Stomach (tissue), 4 donors: ENCODE data around the gene GNS.

Experiments
- CTCF ChIP-seq, 7 experiments: fragments of 450-650 bp in 4 of 7; fragments of 200-600 bp in 3 of 7; sonication (generic) in 3 of 7; IDR thresholded peaks; one replicate each; pipeline ENCODE4 v1.5.1; 2016 to 2019; ENCODE audit warnings: antibody characterized with exemption in 7 of 7, control low read depth in 2 of 7, mild to moderate bottlenecking in 1 of 7
- EP300 ChIP-seq: sonication (generic); formaldehyde crosslinking; IDR thresholded peaks from one replicate; pipeline ENCODE4 v1.6.1; 2017; ENCODE audit warnings: antibody characterized with exemption
- POLR2A ChIP-seq, 4 donors: fragments of 450-650 bp; IDR thresholded peaks; one replicate each; pipeline ENCODE4 v1.6.1; 2016; ENCODE audit warnings: antibody characterized with exemption in 4 of 4, control low read depth in 2 of 4, mild to moderate bottlenecking in 1 of 4, moderate library complexity in 1 of 4
- POLR2AphosphoS5 ChIP-seq, 3 donors: sonication (generic); formaldehyde crosslinking; IDR thresholded peaks; one replicate each; pipeline ENCODE4 v1.6.1; 2016; ENCODE audit warnings: antibody characterized with exemption in 3 of 3

GRCh38 chr12:64737539-64737938 is 21.7 kb downstream of the GNS start:
- TF ChIP-seq CTCF (IDR thresholded peaks at IDR 0.05) (no peak), POLR2A (IDR thresholded peaks at IDR 0.05) (no peak), POLR2AphosphoS5 (IDR thresholded peaks at IDR 0.05) (no peak), EP300 (no peak)
